Subcutaneous adipose tissue (tissue), 4 donors: Measurements from ENCODE around the gene BBS1. TPM values are rescaled to one million over a fixed set of nuclear protein-coding genes. Genes with fewer than 3 reads are reported as not detected.

Experiments
- CTCF ChIP-seq: fragments of 450-650 bp; IDR thresholded peaks from one replicate; pipeline ENCODE4 v1.5.1; 2016; ENCODE audit warnings: low read depth, mild to moderate bottlenecking, control low read depth, antibody characterized with exemption, moderate library complexity
- total RNA-seq, 4 donors: library from RNA; depleted of rRNA; stranded (reverse); fragments of >200 nt; gene quantifications; one replicate each; pipeline ENCODE4 v1.1.0, GENCODE V29; 2016

Gene BBS1
- 10 to 100 TPM; 25.5 to 53.7 (median 39.3) TPM for total RNA-seq

- no peak for TF ChIP-seq CTCF
Measured at GRCh38 chr11:66510271-66510989, at the start of gene BBS1. TSS of gene BBS1 (plus strand) at chr11:66510635. CDS start at chr11:66510660, 25 bp downstream.

GRCh38 chr11:66462010-66462409 lies 48.4 kb upstream of the BBS1 start:
- TF ChIP-seq CTCF, result no peak

DNA sequence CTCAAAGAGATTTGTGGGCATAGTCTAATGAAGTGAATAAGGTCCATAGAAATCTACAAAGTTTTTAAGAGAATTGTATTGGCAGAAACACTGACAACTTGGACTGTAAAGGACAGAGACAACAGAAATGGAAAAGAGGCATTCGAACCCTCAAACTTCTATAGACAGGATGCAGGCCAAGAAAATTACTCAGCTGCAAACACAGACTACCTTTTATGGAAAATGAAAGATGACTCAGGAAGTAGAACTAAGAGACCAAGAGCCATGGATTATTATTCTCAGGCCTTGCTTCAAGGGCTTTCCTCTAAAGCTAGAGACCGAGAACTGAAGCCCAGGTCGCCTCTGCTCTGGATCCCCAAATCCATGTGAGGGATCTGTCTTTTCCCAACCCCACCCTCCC lies 47.5 kb upstream of the BBS1 start:
- TF ChIP-seq CTCF, result no peak

GRCh38 chr11:66464916-66465315 lies 45.5 kb upstream of the BBS1 start:
- TF ChIP-seq CTCF, result no peak

DNA sequence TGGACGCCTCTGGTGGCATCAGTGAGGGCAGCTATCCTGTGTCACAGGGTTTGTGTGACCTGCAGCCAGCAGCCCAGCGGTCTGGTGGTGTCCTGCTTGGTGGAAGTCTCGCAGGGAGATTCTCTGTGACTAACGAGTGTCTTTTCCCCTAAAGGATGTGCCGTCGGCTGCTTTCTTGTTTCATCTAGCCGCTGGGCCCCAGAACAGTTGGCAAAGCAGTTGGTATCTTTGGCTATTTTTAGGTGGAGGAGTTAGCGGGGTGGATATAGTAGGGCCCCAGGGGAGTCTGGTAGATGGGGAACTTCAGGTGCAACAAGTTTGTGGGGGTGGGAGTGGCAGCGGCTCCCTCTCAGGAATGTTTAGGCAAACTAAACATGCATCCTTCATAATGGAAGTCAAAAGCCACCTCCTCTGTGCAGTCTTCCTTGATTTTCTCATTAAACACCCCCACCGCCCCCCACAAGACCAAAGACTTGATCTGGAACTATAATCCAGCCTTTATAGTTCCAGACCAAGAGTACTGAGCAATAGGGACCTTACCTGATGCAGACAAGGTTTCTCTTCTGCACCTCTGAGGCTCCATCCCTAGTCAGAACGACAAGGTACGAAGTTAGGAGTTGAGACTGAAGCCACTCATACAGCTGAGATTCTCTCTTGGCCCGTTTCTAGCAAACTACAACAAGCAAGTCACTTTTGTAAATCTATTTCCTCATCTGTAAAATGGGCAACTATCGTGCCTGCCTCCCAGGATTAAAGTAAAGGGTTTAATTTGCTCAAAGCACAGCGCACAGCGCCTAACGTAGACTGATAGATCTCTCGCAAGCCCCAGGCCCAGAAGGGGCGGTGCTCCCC lies 44.8 kb upstream of the BBS1 start:
- no peak for TF ChIP-seq CTCF

DNA sequence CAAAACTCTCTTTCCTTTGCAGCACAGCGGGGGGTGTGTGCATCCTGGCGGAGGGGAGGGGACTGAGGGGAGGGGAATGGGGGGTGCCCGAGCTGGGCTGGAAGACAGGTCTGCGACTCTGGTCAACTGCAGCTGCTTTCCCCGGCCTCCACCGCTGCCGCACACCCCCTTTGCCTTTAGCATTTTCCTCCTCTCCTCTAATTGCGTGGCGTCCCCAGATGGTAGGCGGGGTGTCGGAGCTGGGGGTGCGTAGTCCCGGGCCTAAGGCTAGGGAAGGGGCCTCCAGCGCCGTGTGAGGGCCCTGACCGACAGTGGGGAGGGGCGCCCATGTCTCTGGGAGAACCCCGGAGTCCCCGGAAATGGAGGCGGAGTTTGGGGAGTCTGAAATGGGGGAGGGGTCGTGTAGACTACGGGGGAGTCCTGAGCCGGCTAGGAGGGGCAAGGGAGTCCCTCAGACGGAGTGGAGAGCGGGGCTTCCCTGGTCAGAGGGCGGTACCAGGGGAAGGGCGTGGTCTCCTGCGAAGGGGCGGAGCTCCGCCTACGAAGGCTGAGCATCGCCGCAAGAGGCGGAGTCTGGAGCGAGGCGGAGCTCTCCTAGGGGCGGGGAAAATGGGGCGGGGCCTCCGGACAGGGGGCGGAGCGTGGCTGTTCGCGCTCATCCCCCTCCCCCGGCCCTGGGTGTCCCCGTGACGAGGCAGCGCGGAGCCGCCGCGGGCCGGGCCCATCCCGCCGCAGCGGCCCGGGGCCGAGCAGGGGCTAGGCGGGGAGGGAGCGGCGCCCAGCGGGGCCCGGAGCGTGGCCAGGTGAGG lies 44.0 kb upstream of the BBS1 start, which contains the start of gene PELI3:
Gene PELI3, plus strand, starts transcription at position 681 of the 809 bp plus-strand sequence. CDS start 1,224 bp downstream, outside the sequence.
- TF ChIP-seq CTCF, result no peak
